Measurements from ENCODE around the gene ELF1. TPM values are rescaled to one million over a fixed set of nuclear protein-coding genes. Genes with fewer than 3 reads are reported as not detected.
"Not testable (repeated sequence)": the region's sequence is repeated elsewhere in the genome, so short reads cannot be mapped to it uniquely, and the experiment has no call there.

Gene ELF1
- total RNA-seq, 2 donors from 2014 or later, result 72.2 to 120 TPM

- H3K4me1 ChIP-seq, result no peaks in the 10 kb centered on the region
- H3K27me3 ChIP-seq, result no peaks in the 10 kb centered on the region
- H3K9me3 ChIP-seq, result no peaks in the 10 kb centered on the region
- no peak for TF ChIP-seq CTCF (IDR thresholded peaks at IDR 0.05)
- H3K9ac ChIP-seq (ENCODE audit: low read depth in 2 of 2, low read length in 2 of 2), result no peak overlapping the region
- intact Hi-C loops (cut with DNase I), result no loop called here
- no peaks in the 10 kb centered on the region for H3K36me3 ChIP-seq
- H3K4me3 ChIP-seq, result no peak overlapping the region
- H3K27ac ChIP-seq, result peak overlapping the region; percentile 62
- peak; percentile 53 for DNase-seq
Measured at GRCh38 chr13:40895227-40896184, 123.6 kb downstream of the ELF1 start.

- H3K27ac ChIP-seq, H3K27me3 ChIP-seq: not testable (repeated sequence)
Measured at GRCh38 chr13:40893573-40893972, 125.5 kb downstream of the ELF1 start.

GRCh38 chr13:40886017-40886416, 133.1 kb downstream of the ELF1 start:
- intact Hi-C loops (cut with DNase I), result no loop called here
- no peaks in the 10 kb centered on the region for H3K27me3 ChIP-seq
- TF ChIP-seq CTCF (IDR thresholded peaks at IDR 0.05), result no peak

More at GRCh38 chr13:40893573-40893972, 125.5 kb downstream of the ELF1 start:
- H3K9me3 ChIP-seq; H3K4me3 ChIP-seq; H3K9ac ChIP-seq (ENCODE audit: low read depth in 2 of 2, low read length in 2 of 2); H3K4me1 ChIP-seq; H3K36me3 ChIP-seq; intact Hi-C loops (cut with DNase I): not testable (repeated sequence)
- DNase-seq, result peak; percentile 42

GRCh38 chr13:40884175-40884574, 134.9 kb downstream of the ELF1 start:
- H3K9ac ChIP-seq (ENCODE audit: low read depth in 2 of 2, low read length in 2 of 2); H3K36me3 ChIP-seq; H3K4me1 ChIP-seq; H3K9me3 ChIP-seq; H3K27ac ChIP-seq; DNase-seq; H3K4me3 ChIP-seq; intact Hi-C loops (cut with DNase I); H3K27me3 ChIP-seq: not testable (repeated sequence)

More at GRCh38 chr13:40886017-40886416, 133.1 kb downstream of the ELF1 start:
- no peak overlapping the region for H3K9ac ChIP-seq (ENCODE audit: low read depth in 2 of 2, low read length in 2 of 2)
- H3K36me3 ChIP-seq, result no peaks in the 10 kb centered on the region
- H3K27ac ChIP-seq, result no peak overlapping the region
- H3K4me3 ChIP-seq, result no peak overlapping the region
- no peaks in the 10 kb centered on the region for H3K9me3 ChIP-seq
- DNase-seq, result no peak
- no peaks in the 10 kb centered on the region for H3K4me1 ChIP-seq

Other genes with a start within 250 kb of the ELF1 start
- gene MRPS31, start 248.1 kb downstream of the ELF1 start, total RNA-seq, result 10 to 100 TPM; 18.1 to 21.7 TPM
- gene SLC25A15, start 229.7 kb downstream of the ELF1 start, total RNA-seq, result 10 to 100 TPM in 1 of 2 donors, 1 to 10 TPM in 1; 6.8 to 14.5 TPM
- gene WBP4, start 42.2 kb upstream of the ELF1 start, total RNA-seq, result 1 to 10 TPM; 5.8 to 7.5 TPM
- gene KBTBD6, start 113.5 kb upstream of the ELF1 start, total RNA-seq, result 1 to 10 TPM; 3.1 to 5.1 TPM
- 1 to 10 TPM; 8.0 to 8.1 TPM for gene KBTBD7, start 175.3 kb upstream of the ELF1 start, total RNA-seq
- 10 to 100 TPM; 11.4 to 16.3 TPM for gene MTRF1, start 244.3 kb upstream of the ELF1 start, total RNA-seq